ENCODE measurements around the gene CFAP74. TPM values are rescaled to one million over a fixed set of nuclear protein-coding genes. Genes with fewer than 3 reads are reported as not detected.

The CFAP74 gene
- total and polyA plus RNA-seq, 9 of the 15 experiments (the other 6 are each of a cell fraction or from before 2014, with no cell fraction given) = 0.03 to 0.15 (median 0.05) TPM; not detected in 6

DNA sequence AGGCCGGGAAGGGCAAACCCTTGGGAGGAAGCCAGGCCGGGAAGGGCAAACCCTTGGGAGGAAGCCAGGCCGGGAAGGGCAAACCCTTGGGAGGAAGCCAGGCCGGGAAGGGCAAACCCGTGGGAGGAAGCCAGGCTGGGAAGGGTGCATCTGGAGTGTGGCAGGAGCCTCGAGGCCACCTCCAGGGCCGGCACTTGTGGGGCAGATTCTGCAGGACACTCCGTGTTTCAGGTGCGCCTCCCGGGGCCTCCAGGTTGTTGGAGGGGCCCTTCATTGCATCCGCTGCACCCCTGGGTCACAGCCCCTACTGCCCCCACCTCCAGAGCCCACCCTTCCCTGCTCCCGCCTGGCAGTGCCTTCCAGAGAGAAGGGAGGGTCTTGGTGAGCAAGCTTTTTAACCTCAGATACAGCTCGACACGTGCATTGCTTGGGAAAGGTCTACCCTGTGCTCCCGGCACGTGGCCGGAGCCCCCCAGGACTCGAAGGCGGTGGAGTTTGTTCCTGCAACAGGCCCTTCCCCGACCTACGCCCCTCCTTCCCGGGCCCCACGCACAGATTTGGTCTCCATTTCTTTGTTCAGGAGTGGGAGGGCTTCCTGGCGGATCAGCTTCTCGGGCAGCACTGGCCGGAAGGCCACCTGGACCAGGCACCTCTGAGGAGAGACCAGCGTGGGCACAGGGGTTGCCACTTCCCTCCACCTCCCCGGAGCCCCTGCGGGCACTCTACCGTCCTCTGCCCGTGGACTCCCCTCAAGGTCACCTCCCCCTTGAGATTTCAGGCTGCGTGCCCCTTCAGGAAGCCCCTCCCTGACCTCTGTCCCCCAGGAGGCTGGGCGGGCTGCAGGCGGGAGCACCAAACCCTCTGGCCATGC, 75.1 kb downstream of the CFAP74 start:
- Histone ChIP-seq H3K79me2 (ENCODE audit: control insufficient read depth, insufficient read depth, low read length) (no peaks in the 10 kb centered on the region), H3K4me3 (no peak overlapping the region), H3K36me3 (ENCODE audit: control insufficient read depth, insufficient read depth, low read length) (no peaks in the 10 kb centered on the region), H3K4me2 (ENCODE audit: insufficient read depth, low read length) (no peak overlapping the region), H2AFZ (ENCODE audit: low read depth, low read length) (no peak overlapping the region), H3K4me1 (replicated peaks in 1 of 2; ENCODE audit: control insufficient read depth in 2 of 2, insufficient read depth in 2 of 2, low read length in 2 of 2) (peaks cover 0 to 57% of the 10 kb centered on the region in 2 experiments; a peak in 2 of 5 replicates), H3K9ac (ENCODE audit: insufficient read depth in 1 of 2, low read depth in 2 of 2, low read length in 2 of 2) (no peak overlapping the region), H3K9me3 (replicated peaks; ENCODE audit: control insufficient read depth, insufficient read depth, low read depth, low read length) (no peaks in the 10 kb centered on the region), H3K27ac (ENCODE audit: extremely low read depth, low read depth, low read length) (no peak overlapping the region), H4K20me1 (replicated peaks; ENCODE audit: control insufficient read depth, insufficient read depth, low read length) (peaks cover 8% of the 10 kb centered on the region; the same call in 1 of the 2 replicates), H3K27me3 (ENCODE audit: control insufficient read depth in 2 of 2, insufficient read depth in 2 of 2, low read length in 2 of 2) (peaks cover 23 to 71% of the 10 kb centered on the region in 2 experiments; a peak in 3 of 5 replicates), H3K9me1 (ENCODE audit: control insufficient read depth, insufficient read depth, low read length) (no peaks in the 10 kb centered on the region)
- ChIA-PET POLR2A (interaction anchor here (1.0 kb wide), 1 partner anchor 8 kb away, joined by 3 read pairs; no protein-coding TSS in a partner anchor), CTCF (ENCODE audit: low intra/inter-chr PET ratio) (no interaction called here)
- intact Hi-C loops (cut with micrococcal nuclease) = no loop called here
- FAIRE-seq (no peak), ATAC-seq (no peak), DNase-seq (ENCODE audit: extremely low read depth in 1 of 4, low spot score in 3 of 4) (no peak)
- no TSS peak for BruUV-seq (replicated peaks)
- in situ Hi-C loops (cut with MboI) = no loop called here
- WGBS (ENCODE audit: insufficient coverage, low coverage, missing lambda C conversion rate) = 31% methylated on average over 32 of the region's 34 CpGs
- no peak for TF ChIP-seq ZNF3 (CRISPR knock-in tag; IDR thresholded peaks at IDR 0.05)
- TF ChIP-seq ZNF239 (CRISPR knock-in tag; IDR thresholded peaks at IDR 0.05) = no peak
- TF ChIP-seq, protein P1, sequence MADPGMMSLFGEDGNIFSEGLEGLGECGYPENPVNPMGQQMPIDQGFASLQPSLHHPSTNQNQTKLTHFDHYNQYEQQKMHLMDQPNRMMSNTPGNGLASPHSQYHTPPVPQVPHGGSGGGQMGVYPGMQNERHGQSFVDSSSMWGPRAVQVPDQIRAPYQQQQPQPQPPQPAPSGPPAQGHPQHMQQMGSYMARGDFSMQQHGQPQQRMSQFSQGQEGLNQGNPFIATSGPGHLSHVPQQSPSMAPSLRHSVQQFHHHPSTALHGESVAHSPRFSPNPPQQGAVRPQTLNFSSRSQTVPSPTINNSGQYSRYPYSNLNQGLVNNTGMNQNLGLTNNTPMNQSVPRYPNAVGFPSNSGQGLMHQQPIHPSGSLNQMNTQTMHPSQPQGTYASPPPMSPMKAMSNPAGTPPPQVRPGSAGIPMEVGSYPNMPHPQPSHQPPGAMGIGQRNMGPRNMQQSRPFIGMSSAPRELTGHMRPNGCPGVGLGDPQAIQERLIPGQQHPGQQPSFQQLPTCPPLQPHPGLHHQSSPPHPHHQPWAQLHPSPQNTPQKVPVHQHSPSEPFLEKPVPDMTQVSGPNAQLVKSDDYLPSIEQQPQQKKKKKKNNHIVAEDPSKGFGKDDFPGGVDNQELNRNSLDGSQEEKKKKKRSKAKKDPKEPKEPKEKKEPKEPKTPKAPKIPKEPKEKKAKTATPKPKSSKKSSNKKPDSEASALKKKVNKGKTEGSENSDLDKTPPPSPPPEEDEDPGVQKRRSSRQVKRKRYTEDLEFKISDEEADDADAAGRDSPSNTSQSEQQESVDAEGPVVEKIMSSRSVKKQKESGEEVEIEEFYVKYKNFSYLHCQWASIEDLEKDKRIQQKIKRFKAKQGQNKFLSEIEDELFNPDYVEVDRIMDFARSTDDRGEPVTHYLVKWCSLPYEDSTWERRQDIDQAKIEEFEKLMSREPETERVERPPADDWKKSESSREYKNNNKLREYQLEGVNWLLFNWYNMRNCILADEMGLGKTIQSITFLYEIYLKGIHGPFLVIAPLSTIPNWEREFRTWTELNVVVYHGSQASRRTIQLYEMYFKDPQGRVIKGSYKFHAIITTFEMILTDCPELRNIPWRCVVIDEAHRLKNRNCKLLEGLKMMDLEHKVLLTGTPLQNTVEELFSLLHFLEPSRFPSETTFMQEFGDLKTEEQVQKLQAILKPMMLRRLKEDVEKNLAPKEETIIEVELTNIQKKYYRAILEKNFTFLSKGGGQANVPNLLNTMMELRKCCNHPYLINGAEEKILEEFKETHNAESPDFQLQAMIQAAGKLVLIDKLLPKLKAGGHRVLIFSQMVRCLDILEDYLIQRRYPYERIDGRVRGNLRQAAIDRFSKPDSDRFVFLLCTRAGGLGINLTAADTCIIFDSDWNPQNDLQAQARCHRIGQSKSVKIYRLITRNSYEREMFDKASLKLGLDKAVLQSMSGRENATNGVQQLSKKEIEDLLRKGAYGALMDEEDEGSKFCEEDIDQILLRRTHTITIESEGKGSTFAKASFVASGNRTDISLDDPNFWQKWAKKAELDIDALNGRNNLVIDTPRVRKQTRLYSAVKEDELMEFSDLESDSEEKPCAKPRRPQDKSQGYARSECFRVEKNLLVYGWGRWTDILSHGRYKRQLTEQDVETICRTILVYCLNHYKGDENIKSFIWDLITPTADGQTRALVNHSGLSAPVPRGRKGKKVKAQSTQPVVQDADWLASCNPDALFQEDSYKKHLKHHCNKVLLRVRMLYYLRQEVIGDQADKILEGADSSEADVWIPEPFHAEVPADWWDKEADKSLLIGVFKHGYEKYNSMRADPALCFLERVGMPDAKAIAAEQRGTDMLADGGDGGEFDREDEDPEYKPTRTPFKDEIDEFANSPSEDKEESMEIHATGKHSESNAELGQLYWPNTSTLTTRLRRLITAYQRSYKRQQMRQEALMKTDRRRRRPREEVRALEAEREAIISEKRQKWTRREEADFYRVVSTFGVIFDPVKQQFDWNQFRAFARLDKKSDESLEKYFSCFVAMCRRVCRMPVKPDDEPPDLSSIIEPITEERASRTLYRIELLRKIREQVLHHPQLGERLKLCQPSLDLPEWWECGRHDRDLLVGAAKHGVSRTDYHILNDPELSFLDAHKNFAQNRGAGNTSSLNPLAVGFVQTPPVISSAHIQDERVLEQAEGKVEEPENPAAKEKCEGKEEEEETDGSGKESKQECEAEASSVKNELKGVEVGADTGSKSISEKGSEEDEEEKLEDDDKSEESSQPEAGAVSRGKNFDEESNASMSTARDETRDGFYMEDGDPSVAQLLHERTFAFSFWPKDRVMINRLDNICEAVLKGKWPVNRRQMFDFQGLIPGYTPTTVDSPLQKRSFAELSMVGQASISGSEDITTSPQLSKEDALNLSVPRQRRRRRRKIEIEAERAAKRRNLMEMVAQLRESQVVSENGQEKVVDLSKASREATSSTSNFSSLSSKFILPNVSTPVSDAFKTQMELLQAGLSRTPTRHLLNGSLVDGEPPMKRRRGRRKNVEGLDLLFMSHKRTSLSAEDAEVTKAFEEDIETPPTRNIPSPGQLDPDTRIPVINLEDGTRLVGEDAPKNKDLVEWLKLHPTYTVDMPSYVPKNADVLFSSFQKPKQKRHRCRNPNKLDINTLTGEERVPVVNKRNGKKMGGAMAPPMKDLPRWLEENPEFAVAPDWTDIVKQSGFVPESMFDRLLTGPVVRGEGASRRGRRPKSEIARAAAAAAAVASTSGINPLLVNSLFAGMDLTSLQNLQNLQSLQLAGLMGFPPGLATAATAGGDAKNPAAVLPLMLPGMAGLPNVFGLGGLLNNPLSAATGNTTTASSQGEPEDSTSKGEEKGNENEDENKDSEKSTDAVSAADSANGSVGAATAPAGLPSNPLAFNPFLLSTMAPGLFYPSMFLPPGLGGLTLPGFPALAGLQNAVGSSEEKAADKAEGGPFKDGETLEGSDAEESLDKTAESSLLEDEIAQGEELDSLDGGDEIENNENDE (IDR thresholded peaks at IDR 0.05; ENCODE audit: low read depth, low read length) = no peak
- no peak for TF ChIP-seq ZNF384 (IDR thresholded peaks at IDR 0.05; ENCODE audit: low read depth, low read length)
- TF ChIP-seq, protein P2, sequence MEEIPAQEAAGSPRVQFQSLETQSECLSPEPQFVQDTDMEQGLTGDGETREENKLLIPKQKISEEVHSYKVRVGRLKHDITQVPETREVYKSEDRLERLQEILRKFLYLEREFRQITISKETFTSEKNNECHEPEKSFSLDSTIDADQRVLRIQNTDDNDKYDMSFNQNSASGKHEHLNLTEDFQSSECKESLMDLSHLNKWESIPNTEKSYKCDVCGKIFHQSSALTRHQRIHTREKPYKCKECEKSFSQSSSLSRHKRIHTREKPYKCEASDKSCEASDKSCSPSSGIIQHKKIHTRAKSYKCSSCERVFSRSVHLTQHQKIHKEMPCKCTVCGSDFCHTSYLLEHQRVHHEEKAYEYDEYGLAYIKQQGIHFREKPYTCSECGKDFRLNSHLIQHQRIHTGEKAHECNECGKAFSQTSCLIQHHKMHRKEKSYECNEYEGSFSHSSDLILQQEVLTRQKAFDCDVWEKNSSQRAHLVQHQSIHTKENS (CRISPR knock-in tag; IDR thresholded peaks at IDR 0.05) = no peak
- TF ChIP-seq BRF1 (IDR thresholded peaks at IDR 0.05; ENCODE audit: borderline replicate concordance, extremely low read depth, insufficient read length) = no peak
- no peak for TF ChIP-seq MAFG (tag; conservative IDR thresholded peaks at IDR 0.05)
